Endothelial cell of umbilical vein (primary cell): ENCODE measurements around the gene MAPT. TPM values are rescaled to one million over a fixed set of nuclear protein-coding genes. Genes with fewer than 3 reads are reported as not detected.

Source experiments
- BruUV-seq: library from RNA; stranded (reverse); fragments of 400-500 nt; replicated peaks from 2 replicates; lab custom pipeline; 2021; lab: Mats Ljungman, UMichigan
- CTCF ChIA-PET: fragments of 300-600, 350-600 bp; sonication (Branson Sonifier 250); formaldehyde crosslinking; loops from one replicate; lab custom pipeline; 2021; ENCODE audit warnings: antibody characterized with exemption, inconsistent platforms; lab: Charles Lee
- POLR2A ChIA-PET: fragments of 300-600, 350-600 bp; sonication (Branson Sonifier 250); formaldehyde crosslinking; loops from one replicate; lab custom pipeline; 2021; ENCODE audit warnings: antibody characterized with exemption, inconsistent platforms; lab: Charles Lee
- DNase-seq: peaks from one replicate; pipeline ENCODE4 v3.0.0-alpha.2; 2011; ENCODE audit warnings: low read depth, low spot score
- FAIRE-seq: peaks from 2 replicates; lab custom pipeline; 2011; peaks lifted over from hg19 to GRCh38; lab: Jason Lieb, UNC
- H2AFZ ChIP-seq: 2 replicates; pipeline ENCODE4 v1.6.0; 2012; ENCODE audit warnings: low read depth, low read length, control low read depth, inconsistent platforms
- H3K27ac ChIP-seq: 2 replicates; pipeline ENCODE4 v1.5.1; 2011; ENCODE audit warnings: low read depth, mild to moderate bottlenecking, control low read depth, low read length, moderate library complexity; ENCODE audit not compliant: insufficient read depth
- H3K27me3 ChIP-seq, 2 experiments: 2 replicates each; pipeline versions ENCODE4 v1.6.0 to v1.6.1; 2011; ENCODE audit warnings: low read length in 2 of 2, mixed read lengths in 1 of 2; ENCODE audit not compliant: control insufficient read depth in 2 of 2, insufficient read depth in 2 of 2
- H3K36me3 ChIP-seq, 2 experiments: 2 replicates in 1 of 2; 3 replicates in 1 of 2; pipeline ENCODE4 v1.5.1; 2011; ENCODE audit warnings: low read length in 2 of 2, mild to moderate bottlenecking in 1 of 2, moderate library complexity in 1 of 2; ENCODE audit not compliant: control insufficient read depth in 2 of 2, insufficient read depth in 2 of 2; ENCODE audit errors: extremely low read depth in 1 of 2
- H3K4me1 ChIP-seq: 3 replicates; pipeline ENCODE4 v1.5.1; 2011; ENCODE audit warnings: mild to moderate bottlenecking, low read length; ENCODE audit not compliant: control insufficient read depth, insufficient read depth; ENCODE audit errors: extremely low read depth
- H3K4me2 ChIP-seq: 2 replicates; pipeline ENCODE4 v1.6.1; 2011; ENCODE audit warnings: low read length, control low read depth, mixed read lengths; ENCODE audit not compliant: insufficient read depth
- H3K4me3 ChIP-seq, 3 experiments: fragments of 200-600 bp in 1 of 3; sonication (generic), shearing (Covaris generic) in 1 of 3; replicated peaks in 1 of 3; 2 replicates each; pipeline ENCODE4 v1.5.1; 2011 to 2016; ENCODE audit warnings: control low read depth in 3 of 3, low read length in 3 of 3, mild to moderate bottlenecking in 2 of 3, inconsistent platforms in 1 of 3, low read depth in 1 of 3, moderate library complexity in 1 of 3; ENCODE audit not compliant: insufficient read depth in 1 of 3
- H3K79me2 ChIP-seq: 2 replicates; pipeline ENCODE4 v1.6.0; 2012; ENCODE audit warnings: low read length, inconsistent platforms; ENCODE audit not compliant: control insufficient read depth, insufficient read depth
- H3K9ac ChIP-seq: replicated peaks from 2 replicates; pipeline ENCODE3; 2011; ENCODE audit warnings: low read length, control low read depth; ENCODE audit not compliant: insufficient read depth; ENCODE audit errors: extremely low read depth
- H3K9me1 ChIP-seq: replicated peaks from 3 replicates; pipeline ENCODE4 v1.6.0; 2011; ENCODE audit warnings: mild to moderate bottlenecking, low read length; ENCODE audit not compliant: control insufficient read depth, insufficient read depth; ENCODE audit errors: extremely low read depth
- H3K9me3 ChIP-seq: replicated peaks from 2 replicates; pipeline ENCODE4 v1.5.1; 2012; ENCODE audit warnings: low read length, inconsistent platforms; ENCODE audit not compliant: control insufficient read depth, insufficient read depth
- H4K20me1 ChIP-seq: replicated peaks from 2 replicates; pipeline ENCODE3; 2011; ENCODE audit warnings: mild to moderate bottlenecking, low read length; ENCODE audit not compliant: control insufficient read depth, insufficient read depth; ENCODE audit errors: extremely low read depth
- EZH2 ChIP-seq: IDR thresholded peaks from 2 replicates; pipeline ENCODE4 v1.6.1; 2012; ENCODE audit warnings: borderline replicate concordance, low read depth, mild to moderate bottlenecking, moderate library complexity, low read length, inconsistent platforms; ENCODE audit not compliant: severe bottlenecking
- MYC ChIP-seq: IDR thresholded peaks from one replicate; pipeline ENCODE4 v1.6.1; 2011; ENCODE audit warnings: mild to moderate bottlenecking, low read depth, low read length
- dilution Hi-C: fragments of 300-500 bp; cut with MboI; formaldehyde crosslinking; loops from one replicate; pipeline ENCODE4 v1.15.0; 2019; ENCODE audit warnings: low sequenced_read_pairs; ENCODE audit not compliant: extremely low pct_ligation_motif_present
- intact Hi-C: fragments of 100-400 bp; cut with micrococcal nuclease; formaldehyde crosslinking; loops from one replicate; pipeline ENCODE4 v1.10.0; 2022
- polyA plus RNA-seq, 4 experiments: library from polyadenylated mRNA; depleted of rRNA in 3 of 4; stranded (reverse) in 3 of 4; unstranded in 1 of 4; fragments of >200 nt; gene quantifications; 2 replicates each; pipeline versions ENCODE4 v1.2.1 to v1.2.3, GENCODE V29; 2011 to 2012; ENCODE audit warnings: missing spikeins in 1 of 4
- total RNA-seq: library from RNA; stranded (reverse); gene quantifications from 2 replicates; pipeline ENCODE4 v1.2.3, GENCODE V29; 2021

The MAPT gene
- total and polyA plus RNA-seq, 2 donors (not counting 3 experiments of a cell fraction or from before 2014, with no cell fraction given), result 0.04 to 0.51 TPM

- no peak for DNase-seq
- Histone ChIP-seq H3K27me3 (peaks cover 0 to 5% of the 10 kb centered on the region in 2 experiments), H3K4me2 (no peak overlapping the region), H3K9ac (no peak overlapping the region), H3K4me1 (no peaks in the 10 kb centered on the region), H2AFZ (no peak overlapping the region), H3K36me3 (no peaks in the 10 kb centered on the region), H3K79me2 (no peaks in the 10 kb centered on the region), H3K4me3 (no peak overlapping the region), H3K9me3 (no peaks in the 10 kb centered on the region), H3K9me1 (no peaks in the 10 kb centered on the region), H4K20me1 (no peaks in the 10 kb centered on the region), H3K27ac (no peak overlapping the region)
- ChIA-PET CTCF (no interaction called here), POLR2A (no interaction called here)
- TF ChIP-seq EZH2, result no peak
- intact Hi-C loops (no loop called here), dilution Hi-C loops (no loop called here)
- no TSS peak for BruUV-seq
- no peak for FAIRE-seq
Observed at GRCh38 chr17:45976755-45977505, 82.6 kb downstream of the MAPT start.

- no peak for DNase-seq
- no peak for FAIRE-seq
Observed at GRCh38 chr17:45977506-45977824, 83.1 kb downstream of the MAPT start.

More at GRCh38 chr17:45977506-45977824, 83.1 kb downstream of the MAPT start:
- no peaks in the 10 kb centered on the region for H4K20me1 ChIP-seq
- H3K4me2 ChIP-seq, result no peak overlapping the region
- no peaks in the 10 kb centered on the region for H3K9me1 ChIP-seq
- H3K4me3 ChIP-seq, result no peak overlapping the region
- H3K27me3 ChIP-seq, result peaks cover 0 to 2% of the 10 kb centered on the region in 2 experiments
- H3K9ac ChIP-seq, result no peak overlapping the region
- H3K9me3 ChIP-seq, result no peaks in the 10 kb centered on the region
- H3K27ac ChIP-seq, result no peak overlapping the region
- no TSS peak for BruUV-seq
- dilution Hi-C loops (no loop called here), intact Hi-C loops (no loop called here)
- no peaks in the 10 kb centered on the region for H3K79me2 ChIP-seq
- H2AFZ ChIP-seq, result no peak overlapping the region
- H3K4me1 ChIP-seq, result no peaks in the 10 kb centered on the region
- ChIA-PET CTCF (interaction anchor here (1.2 kb wide), 1 partner anchor 28 kb away, joined by 3 read pairs; no protein-coding TSS in a partner anchor), POLR2A (no interaction called here)
- no peaks in the 10 kb centered on the region for H3K36me3 ChIP-seq
- TF ChIP-seq MYC, result no peak
